ENCODE results near the gene ARMC2. TPM values are rescaled to one million over a fixed set of nuclear protein-coding genes. Genes with fewer than 3 reads are reported as not detected.

Gene ARMC2, protein sequence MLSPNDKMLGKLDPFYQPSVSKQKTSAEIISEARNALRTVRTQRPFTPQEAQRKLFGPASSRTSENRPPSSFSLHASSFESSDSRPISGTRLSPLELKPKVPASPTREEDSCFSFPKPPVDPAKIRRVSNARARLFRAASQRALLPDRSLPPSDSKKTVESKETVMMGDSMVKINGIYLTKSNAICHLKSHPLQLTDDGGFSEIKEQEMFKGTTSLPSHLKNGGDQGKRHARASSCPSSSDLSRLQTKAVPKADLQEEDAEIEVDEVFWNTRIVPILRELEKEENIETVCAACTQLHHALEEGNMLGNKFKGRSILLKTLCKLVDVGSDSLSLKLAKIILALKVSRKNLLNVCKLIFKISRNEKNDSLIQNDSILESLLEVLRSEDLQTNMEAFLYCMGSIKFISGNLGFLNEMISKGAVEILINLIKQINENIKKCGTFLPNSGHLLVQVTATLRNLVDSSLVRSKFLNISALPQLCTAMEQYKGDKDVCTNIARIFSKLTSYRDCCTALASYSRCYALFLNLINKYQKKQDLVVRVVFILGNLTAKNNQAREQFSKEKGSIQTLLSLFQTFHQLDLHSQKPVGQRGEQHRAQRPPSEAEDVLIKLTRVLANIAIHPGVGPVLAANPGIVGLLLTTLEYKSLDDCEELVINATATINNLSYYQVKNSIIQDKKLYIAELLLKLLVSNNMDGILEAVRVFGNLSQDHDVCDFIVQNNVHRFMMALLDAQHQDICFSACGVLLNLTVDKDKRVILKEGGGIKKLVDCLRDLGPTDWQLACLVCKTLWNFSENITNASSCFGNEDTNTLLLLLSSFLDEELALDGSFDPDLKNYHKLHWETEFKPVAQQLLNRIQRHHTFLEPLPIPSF
- 1.5 to 3.8 TPM (median 2.1 TPM) in 5 replicates for total RNA-seq (2022; extraction: Qiagen RNA extraction; ENCODE audit: low read depth)

DNA sequence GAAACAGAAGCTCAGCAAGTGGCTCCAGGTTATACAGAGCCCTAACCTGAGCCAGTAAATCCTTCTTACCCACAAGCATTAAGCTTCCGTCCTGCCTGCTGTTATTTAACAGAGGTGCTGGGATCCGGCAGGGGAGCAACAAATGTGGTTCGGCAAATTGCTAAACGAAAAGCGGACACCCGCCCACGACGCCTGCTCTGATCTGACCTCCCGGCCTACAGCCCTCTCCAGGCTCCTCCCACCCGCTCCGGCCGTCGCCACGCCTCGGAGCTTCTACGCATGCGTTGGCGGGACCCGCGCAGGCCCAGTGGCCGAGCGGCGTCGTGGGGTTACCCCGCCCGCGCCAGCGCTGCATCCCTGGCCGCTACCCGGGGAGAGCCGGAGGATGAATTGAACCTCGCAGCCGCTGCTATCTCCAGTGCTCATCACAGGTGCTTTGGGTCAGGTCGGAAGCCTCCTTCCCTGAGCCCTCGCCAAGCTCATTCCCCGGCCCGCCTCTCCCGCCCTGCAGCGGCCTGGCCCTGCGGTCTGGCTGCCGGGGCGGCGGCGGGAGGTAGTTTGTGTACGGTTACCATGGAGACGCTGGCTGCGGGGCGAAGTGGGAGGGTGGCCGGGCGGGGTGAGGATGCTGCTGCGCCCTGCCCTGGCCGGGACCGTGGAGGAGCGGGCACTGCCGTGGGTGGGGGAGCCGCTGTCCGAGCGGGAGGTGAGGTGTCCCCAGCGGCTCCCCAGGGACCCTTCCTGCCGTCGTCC lies at the start of gene ARMC2:
ARMC2 (plus strand) TSS at position 307 of the 753 bp plus-strand sequence. CDS start 5,846 bp downstream, outside the sequence.

Other genes with a start within 250 kb of the ARMC2 start
- 9.5 to 11.4 TPM (median 9.8 TPM) in 5 replicates for gene SESN1, start 246.4 kb downstream of the ARMC2 start, total RNA-seq (2022; extraction: Qiagen RNA extraction; ENCODE audit: low read depth)
- 6.9 to 10.6 TPM (median 8.4 TPM) in 5 replicates for gene CEP57L1, start 247.1 kb downstream of the ARMC2 start, total RNA-seq (2022; extraction: Qiagen RNA extraction; ENCODE audit: low read depth)